Stimulated activated CD8-positive, alpha-beta memory T cell treated with anti-CD3 and anti-CD28 coated beads, Interleukin-15, amount 100 ng/mL, for 24 hours (primary cell): ENCODE measurements around the gene SYT14.
"Not testable (repeated sequence)": the region's sequence is repeated elsewhere in the genome, so short reads cannot be mapped to it uniquely, and the experiment has no call there.

Experiments used
- DNase-seq: peaks from one replicate; pipeline ENCODE4 v3.0.0-alpha.2; 2020; ENCODE audit warnings: low read depth

SYT14 gene

DNA sequence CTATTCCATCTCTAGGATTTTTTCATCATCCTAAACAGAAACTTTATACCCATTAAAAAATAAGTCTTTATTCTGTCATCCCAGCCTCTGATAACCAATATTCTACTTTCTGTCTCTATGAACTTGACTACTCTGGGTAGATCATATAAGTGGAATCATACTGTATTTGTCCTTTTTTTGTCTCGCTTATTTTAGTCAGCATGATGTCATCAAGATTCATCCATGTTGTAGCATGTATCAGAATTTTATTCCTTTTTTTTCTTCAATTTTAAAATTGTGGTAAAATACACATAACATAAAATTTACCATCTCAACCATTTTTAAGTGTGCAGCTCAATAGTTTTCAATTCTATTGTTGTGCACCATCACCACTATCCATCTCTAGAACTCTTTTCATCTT lies 90.0 kb downstream of the SYT14 start:
- no peak for DNase-seq

DNA sequence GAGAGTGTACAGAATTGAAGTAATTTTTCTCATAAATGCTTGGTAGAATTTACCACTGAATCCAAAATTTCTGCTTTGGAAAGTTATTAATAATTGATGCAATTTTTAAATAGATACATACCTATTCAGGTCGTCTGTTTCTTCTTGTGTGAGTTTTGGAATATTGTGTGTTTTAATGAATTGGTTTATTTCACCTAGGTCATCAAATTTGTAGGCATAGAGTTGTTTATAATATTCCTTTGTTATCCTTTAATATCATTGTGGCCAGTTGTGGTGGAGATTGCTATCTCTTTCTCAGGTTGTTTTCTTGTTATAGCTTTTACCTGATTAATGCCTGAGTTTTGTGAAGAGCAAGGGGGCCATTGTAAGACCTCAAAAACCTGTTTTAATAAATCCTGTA lies 93.5 kb downstream of the SYT14 start:
- no peak for DNase-seq

DNA sequence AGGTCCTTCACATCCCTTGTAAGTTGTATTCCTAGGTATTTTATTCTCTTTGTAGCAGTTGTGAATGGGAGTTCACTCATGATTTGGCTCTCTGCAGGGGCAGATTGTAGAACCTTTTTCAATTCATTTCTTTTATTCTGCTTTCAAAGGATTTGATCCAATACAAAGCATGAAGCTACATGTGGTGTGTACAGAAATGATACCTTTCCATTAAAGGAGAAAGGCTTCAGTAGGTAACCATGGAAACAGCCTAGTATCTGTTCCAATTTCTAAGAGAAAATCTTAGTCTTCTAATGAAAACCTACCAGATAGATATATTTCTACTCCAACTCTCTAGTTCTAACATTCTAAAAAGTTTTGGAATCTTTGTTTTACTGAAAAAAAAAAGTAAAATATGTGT lies 105.0 kb downstream of the SYT14 start:
- no peak for DNase-seq

DNA sequence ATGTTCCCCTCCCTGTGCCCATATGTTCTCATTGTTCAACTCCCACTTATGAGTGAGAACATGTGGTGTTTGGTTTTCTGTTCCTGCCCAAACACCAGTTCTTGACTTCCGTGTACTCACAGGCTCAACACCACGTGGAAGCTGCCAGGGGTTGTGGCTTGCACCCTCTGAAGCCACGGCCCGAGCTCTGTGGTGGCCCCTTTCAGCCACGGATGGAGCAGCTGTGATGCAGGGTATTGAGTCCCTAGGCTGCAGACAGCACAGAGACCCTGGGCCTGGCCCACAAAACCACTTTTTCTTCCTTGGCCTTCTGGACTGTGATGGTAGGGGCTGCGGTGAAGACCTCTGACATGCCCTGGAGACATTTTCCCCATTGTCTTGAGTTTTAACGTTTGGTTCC lies 111.6 kb downstream of the SYT14 start:
- DNase-seq, result no peak

DNA sequence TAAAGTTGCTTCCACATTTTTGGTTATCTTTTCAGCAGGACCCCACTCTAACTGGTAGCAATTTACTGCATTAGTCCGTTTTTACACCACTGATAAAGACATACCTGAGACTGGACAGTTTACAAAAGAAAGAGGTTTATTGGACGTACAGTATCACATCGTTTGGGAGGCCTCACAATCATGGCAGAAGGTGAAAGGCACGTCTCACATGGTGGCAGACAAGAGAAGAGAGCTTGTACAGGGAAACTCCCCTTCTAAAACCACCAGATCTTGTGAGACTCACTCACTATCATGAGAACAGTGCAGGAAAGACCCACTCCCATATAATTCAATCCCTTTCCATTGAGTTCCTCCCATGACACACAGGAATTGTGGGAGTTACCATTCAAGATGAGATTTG lies 112.5 kb downstream of the SYT14 start:
- DNase-seq, result not testable (repeated sequence)

DNA sequence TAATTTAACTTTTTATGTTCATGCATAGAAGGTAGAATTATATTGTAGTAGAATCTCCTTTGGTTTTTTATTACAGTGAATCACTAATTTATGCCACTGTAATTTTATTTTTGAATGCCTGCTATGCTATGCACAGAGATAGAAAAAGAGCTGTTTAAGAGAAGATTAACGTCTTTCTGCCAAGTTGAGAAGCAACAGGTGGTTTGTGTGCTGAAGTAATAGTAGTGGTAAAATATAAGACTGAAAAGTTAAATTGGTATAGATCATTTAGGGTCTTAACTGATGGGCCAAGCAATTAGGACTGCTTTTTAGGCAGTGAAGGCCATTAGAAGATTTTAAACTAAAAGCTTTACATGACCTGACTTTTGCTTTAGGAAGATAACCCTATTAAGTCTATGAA lies 115.1 kb downstream of the SYT14 start:
- DNase-seq, result no peak

GRCh38 chr1:210057593-210057992 lies 119.6 kb downstream of the SYT14 start:
- no peak for DNase-seq

GRCh38 chr1:210061992-210062391 lies 124.0 kb downstream of the SYT14 start:
- DNase-seq, result no peak

DNA sequence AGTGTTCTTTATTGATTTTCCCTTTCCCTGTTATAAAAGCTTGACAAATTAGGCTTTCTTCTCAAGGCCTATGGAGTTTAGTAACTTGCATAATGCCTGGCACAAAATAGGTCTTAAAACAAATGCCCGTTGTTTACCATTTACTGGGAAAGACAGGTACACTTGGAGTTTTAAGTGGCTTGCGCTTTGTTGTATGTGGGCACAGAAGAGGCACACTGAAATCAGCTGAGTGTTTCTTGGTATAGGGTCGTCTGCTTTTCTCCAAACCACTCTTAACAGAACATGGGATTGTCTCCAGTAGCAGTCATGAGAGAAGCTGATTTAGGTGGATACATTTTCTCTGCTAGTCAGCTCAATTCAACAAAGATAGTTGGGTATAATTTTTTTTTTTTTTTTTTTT lies 132.5 kb downstream of the SYT14 start:
- no peak for DNase-seq

GRCh38 chr1:210072129-210072528 lies 134.1 kb downstream of the SYT14 start:
- DNase-seq, result no peak

DNA sequence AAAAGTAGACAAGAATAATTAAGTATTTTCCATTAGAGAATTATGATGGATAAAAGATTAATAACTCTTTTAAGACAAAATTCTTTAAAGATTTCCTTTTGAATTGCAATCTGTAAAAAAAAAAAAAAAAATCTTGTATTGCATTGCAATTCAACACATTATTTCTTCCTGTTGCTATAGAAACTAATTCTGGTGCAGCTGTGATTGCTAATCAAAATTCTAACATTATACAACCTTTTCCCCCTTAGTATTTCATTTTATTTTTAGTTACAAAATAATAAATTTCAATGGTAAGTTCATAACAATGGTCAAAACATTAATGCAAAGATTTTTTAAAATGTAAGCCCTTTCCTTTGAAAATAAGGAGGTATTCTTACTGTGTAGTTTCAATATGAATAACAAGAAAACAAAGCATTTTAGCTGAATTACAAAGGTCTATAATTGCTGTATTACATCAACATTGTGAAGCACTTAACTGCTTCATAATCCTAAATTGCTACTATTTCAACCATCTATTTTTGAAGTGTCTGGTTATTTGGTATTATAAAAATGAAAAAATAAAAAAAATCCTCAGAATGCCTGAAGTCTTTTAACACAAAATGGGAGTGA lies 135.0 kb downstream of the SYT14 start:
- no peak for DNase-seq

- no peak for DNase-seq
Measured at GRCh38 chr1:210074904-210075303, 136.9 kb downstream of the SYT14 start.

DNA sequence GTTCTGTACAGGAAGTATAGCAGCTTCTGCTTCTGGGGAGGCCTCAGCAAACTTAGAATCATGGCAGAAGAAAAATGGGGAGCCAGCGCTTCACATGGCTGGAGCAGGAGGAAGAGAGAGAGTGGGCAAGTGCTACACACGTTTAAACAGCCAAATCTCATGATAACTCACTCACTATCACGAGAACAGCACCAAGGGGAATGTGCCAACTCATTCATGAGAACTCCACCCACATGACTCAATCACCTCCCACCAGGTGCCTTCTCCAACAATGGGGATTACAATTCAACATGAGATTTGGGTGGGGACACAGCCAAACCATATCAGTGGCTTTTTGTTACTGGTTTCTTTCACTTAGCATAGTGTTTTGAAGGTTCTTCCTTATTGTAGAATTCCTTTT lies 138.6 kb downstream of the SYT14 start:
- DNase-seq, result no peak

GRCh38 chr1:210081494-210081893 lies 143.5 kb downstream of the SYT14 start:
- no peak for DNase-seq

- no peak for DNase-seq
Measured at GRCh38 chr1:210085359-210085758, 147.3 kb downstream of the SYT14 start.

DNA sequence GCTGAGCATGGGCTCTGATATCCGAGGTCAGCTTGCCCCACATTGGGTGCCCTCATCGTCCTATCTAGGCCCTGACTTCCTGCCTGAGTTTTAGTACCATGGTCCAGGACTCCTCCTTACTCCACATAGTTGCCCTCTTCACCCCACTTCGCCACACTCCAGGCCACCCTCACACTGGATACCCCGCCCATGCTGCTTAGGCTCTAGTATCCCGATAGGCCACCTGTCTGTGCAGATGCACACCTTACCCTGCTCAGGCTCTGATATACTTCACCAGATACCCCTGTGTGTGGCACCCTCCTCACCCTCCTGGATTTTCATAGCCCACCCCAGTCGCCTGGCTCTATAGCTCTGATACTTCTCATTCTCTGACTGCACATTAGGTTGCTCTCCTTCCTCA lies 149.0 kb downstream of the SYT14 start:
- no peak for DNase-seq

DNA sequence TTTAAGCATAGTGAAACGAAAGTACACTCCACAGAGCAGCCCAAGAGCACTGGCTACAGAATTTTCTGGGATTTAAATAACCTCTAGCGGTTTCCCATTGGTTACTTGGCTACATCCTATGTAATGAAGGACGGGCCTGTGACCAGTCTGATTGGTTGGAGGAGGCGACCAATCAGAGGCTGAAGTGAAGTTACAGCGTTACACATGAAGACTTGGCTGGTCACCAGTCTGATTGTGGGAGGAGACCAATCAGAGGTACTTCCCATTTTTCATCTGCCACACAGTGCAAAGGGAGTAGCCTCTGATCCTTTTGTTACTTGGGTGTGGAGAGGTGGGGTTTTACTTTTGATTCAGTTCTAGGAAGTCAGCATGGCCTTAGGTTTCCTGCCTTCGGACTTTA lies 151.8 kb downstream of the SYT14 start:
- DNase-seq, result no peak

- no peak for DNase-seq
Measured at GRCh38 chr1:210092366-210092765, 154.3 kb downstream of the SYT14 start.

GRCh38 chr1:210093461-210093860 lies 155.4 kb downstream of the SYT14 start:
- DNase-seq, result no peak

- DNase-seq, result no peak
Measured at GRCh38 chr1:210098356-210098755, 160.3 kb downstream of the SYT14 start.

- DNase-seq, result no peak
Measured at GRCh38 chr1:210099921-210100320, 161.9 kb downstream of the SYT14 start.

DNA sequence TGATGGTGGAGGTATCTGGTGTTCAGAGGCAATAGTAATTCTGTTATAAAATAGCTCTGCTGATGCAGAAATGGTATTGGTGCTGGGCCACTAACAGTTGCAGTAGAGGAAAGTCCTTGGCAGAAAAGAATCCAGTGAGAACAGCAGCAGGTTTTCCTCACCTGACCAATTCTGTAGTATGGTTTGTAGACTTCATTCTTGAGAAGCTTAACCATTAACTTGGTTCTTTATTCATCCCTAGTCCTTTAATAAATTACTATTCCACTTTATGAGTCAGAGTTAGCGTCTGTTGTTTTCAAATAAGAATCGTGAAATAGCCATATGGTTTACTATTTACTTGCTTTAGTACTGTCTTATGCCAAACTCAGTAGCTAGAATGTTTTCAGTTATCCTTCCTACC lies 166.1 kb downstream of the SYT14 start:
- no peak for DNase-seq

- DNase-seq, result not testable (repeated sequence)
Measured at GRCh38 chr1:210112906-210113305, 174.9 kb downstream of the SYT14 start.

GRCh38 chr1:210117198-210117597 lies 179.2 kb downstream of the SYT14 start:
- DNase-seq, result no peak

DNA sequence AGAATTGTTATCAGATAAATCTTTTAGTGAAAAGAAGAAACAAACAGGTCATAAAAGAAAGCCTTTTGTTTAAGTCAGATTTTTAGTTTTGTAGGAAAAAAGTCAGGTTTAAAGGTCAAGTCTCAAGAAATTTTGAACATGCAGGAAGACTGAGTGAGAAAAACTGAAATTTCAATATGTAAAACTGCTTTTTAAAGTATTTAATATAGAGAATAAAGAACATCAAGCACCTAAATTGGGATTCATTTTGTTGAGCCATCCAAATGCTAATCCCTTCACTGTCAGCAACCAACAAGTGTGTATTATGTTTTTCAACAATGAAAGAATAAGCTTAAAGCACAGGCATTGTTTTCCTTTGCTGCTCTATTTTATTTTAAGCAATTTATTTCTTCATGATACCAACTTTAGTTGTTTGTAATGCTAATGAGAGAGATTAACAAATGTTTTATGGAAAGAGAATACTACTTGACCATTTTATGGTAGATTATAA lies 179.7 kb downstream of the SYT14 start:
- DNase-seq, result no peak
